ENCODE measurements around the gene ATL2. TPM values are rescaled to one million over a fixed set of nuclear protein-coding genes. Genes with fewer than 3 reads are reported as not detected.
"Not testable (repeated sequence)": the region's sequence is repeated elsewhere in the genome, so short reads cannot be mapped to it uniquely, and the experiment has no call there.

Gene ATL2
- total RNA-seq, 6 experiments from 2014 or later, result 21.4 to 28.7 (median 24.4) TPM

- H3K27me3 Mint-ChIP-seq (ENCODE audit: insufficient read depth), result peaks cover 15% of the 10 kb centered on the region
- H3K9me3 Mint-ChIP-seq, result no peaks in the 10 kb centered on the region
- no peak for TF ChIP-seq CTCF (IDR thresholded peaks at IDR 0.05)
- H3K36me3 Mint-ChIP-seq (ENCODE audit: low read depth), result no peaks in the 10 kb centered on the region
- H3K27ac Mint-ChIP-seq, result no peak overlapping the region
- H3K4me1 Mint-ChIP-seq (ENCODE audit: low read depth), result no peaks in the 10 kb centered on the region
- no peak for DNase-seq
- H3K4me3 Mint-ChIP-seq, result no peak overlapping the region
Observed at GRCh38 chr2:38259311-38259710, 117.8 kb downstream of the ATL2 start.

- not testable (repeated sequence) for H3K27ac Mint-ChIP-seq; H3K27me3 Mint-ChIP-seq (ENCODE audit: insufficient read depth); H3K36me3 Mint-ChIP-seq (ENCODE audit: low read depth); DNase-seq; H3K4me1 Mint-ChIP-seq (ENCODE audit: low read depth); H3K9me3 Mint-ChIP-seq; H3K4me3 Mint-ChIP-seq
Observed at GRCh38 chr2:38257680-38258079, 119.4 kb downstream of the ATL2 start.

- TF ChIP-seq CTCF (IDR thresholded peaks at IDR 0.05), result no peak
- no peak overlapping the region for H3K4me3 Mint-ChIP-seq
- DNase-seq, result no peak
Observed at GRCh38 chr2:38256610-38257009, 120.5 kb downstream of the ATL2 start.

GRCh38 chr2:38255211-38255610 lies 121.9 kb downstream of the ATL2 start:
- Mint-ChIP-seq H3K9me3 (no peaks in the 10 kb centered on the region), H3K27me3 (ENCODE audit: insufficient read depth) (peaks cover 2% of the 10 kb centered on the region), H3K4me1 (ENCODE audit: low read depth) (no peaks in the 10 kb centered on the region), H3K27ac (no peak overlapping the region), H3K4me3 (no peak overlapping the region), H3K36me3 (ENCODE audit: low read depth) (no peaks in the 10 kb centered on the region)
- no peak for TF ChIP-seq CTCF (IDR thresholded peaks at IDR 0.05)
- no peak for DNase-seq

More at GRCh38 chr2:38256610-38257009, 120.5 kb downstream of the ATL2 start:
- Mint-ChIP-seq H3K27me3 (ENCODE audit: insufficient read depth) (peaks cover 7% of the 10 kb centered on the region), H3K27ac (no peak overlapping the region), H3K4me1 (ENCODE audit: low read depth) (no peaks in the 10 kb centered on the region), H3K9me3 (no peaks in the 10 kb centered on the region), H3K36me3 (ENCODE audit: low read depth) (no peaks in the 10 kb centered on the region)

GRCh38 chr2:38254796-38255195 lies 122.3 kb downstream of the ATL2 start:
- no peak overlapping the region for H3K4me3 Mint-ChIP-seq
- H3K27ac Mint-ChIP-seq, result no peak overlapping the region
- H3K9me3 Mint-ChIP-seq, result no peaks in the 10 kb centered on the region
- H3K36me3 Mint-ChIP-seq (ENCODE audit: low read depth), result no peaks in the 10 kb centered on the region
- H3K27me3 Mint-ChIP-seq (ENCODE audit: insufficient read depth), result peaks cover 4% of the 10 kb centered on the region
- H3K4me1 Mint-ChIP-seq (ENCODE audit: low read depth), result no peaks in the 10 kb centered on the region
- DNase-seq, result no peak
- TF ChIP-seq CTCF (IDR thresholded peaks at IDR 0.05), result no peak

- H3K27me3 Mint-ChIP-seq (ENCODE audit: insufficient read depth), result peaks cover 8% of the 10 kb centered on the region; the same call in 1 of the 2 replicates
- no peaks in the 10 kb centered on the region for H3K4me1 Mint-ChIP-seq (ENCODE audit: low read depth)
- no peak for DNase-seq
- TF ChIP-seq CTCF (IDR thresholded peaks at IDR 0.05), result no peak
- no peak overlapping the region for H3K27ac Mint-ChIP-seq
- no peaks in the 10 kb centered on the region for H3K9me3 Mint-ChIP-seq
- H3K4me3 Mint-ChIP-seq, result no peak overlapping the region
- H3K36me3 Mint-ChIP-seq (ENCODE audit: low read depth), result no peaks in the 10 kb centered on the region
Observed at GRCh38 chr2:38251940-38252339, 125.1 kb downstream of the ATL2 start.
